Caco-2 (cell line): Measurements from ENCODE around the gene ASAP2. TPM values are rescaled to one million over a fixed set of nuclear protein-coding genes. Genes with fewer than 3 reads are reported as not detected.

Experiments
- BruUV-seq: library from RNA; stranded (reverse); fragments of 400-500 nt; replicated peaks from 2 replicates; lab custom pipeline; 2021; lab: Mats Ljungman, UMichigan
- CTCF ChIA-PET: fragments of 300-600 bp; sonication (Branson Sonifier 250); formaldehyde crosslinking; loops from one replicate; lab custom pipeline; 2022; ENCODE audit warnings: antibody characterized with exemption; lab: Charles Lee
- POLR2A ChIA-PET: fragments of 300-600 bp; sonication (Branson Sonifier 250); formaldehyde crosslinking; loops from one replicate; lab custom pipeline; 2022; ENCODE audit warnings: antibody characterized with exemption; lab: Charles Lee
- DNase-seq, 2 experiments: peaks; one replicate each; pipeline versions ENCODE4 v3.0.0 to v3.0.0-alpha.2; 2020 to 2022
- H3K27me3 ChIP-seq: replicated peaks from 2 replicates; pipeline ENCODE4 v1.6.0; 2011; ENCODE audit warnings: low read length; ENCODE audit not compliant: control insufficient read depth, insufficient read depth
- H3K36me3 ChIP-seq: 2 replicates; pipeline ENCODE4 v1.5.1; 2011; ENCODE audit warnings: low read length; ENCODE audit not compliant: control insufficient read depth, insufficient read depth
- H3K4me1 ChIP-seq: fragments of 250-450 bp; sonication (Bioruptor Pico); 2 replicates; pipeline ENCODE4 v1.5.1; 2020; ENCODE audit warnings: mild to moderate bottlenecking
- H3K4me3 ChIP-seq: 2 replicates; pipeline ENCODE4 v1.5.1; 2011; ENCODE audit warnings: low read depth, mild to moderate bottlenecking, control low read depth, low read length
- H3K9me3 ChIP-seq: fragments of 250-450 bp; sonication (Bioruptor Pico); 2 replicates; pipeline ENCODE4 v1.5.1; 2020; ENCODE audit warnings: mild to moderate bottlenecking, moderate library complexity
- H3K27ac Mint-ChIP-seq: one replicate; pipeline ENCODE4 v1.8.0; 2022; ENCODE audit warnings: mixed read lengths; ENCODE audit not compliant: unreplicated experiment
- H3K27me3 Mint-ChIP-seq: one replicate; pipeline ENCODE4 v1.8.0; 2022; ENCODE audit warnings: mixed read lengths; ENCODE audit not compliant: insufficient read depth, unreplicated experiment
- H3K36me3 Mint-ChIP-seq: one replicate; pipeline ENCODE4 v1.8.0; 2022; ENCODE audit warnings: mild to moderate bottlenecking, mixed read lengths; ENCODE audit not compliant: insufficient read depth, unreplicated experiment
- H3K4me1 Mint-ChIP-seq: one replicate; pipeline ENCODE4 v1.8.0; 2022; ENCODE audit warnings: low read depth, mixed read lengths; ENCODE audit not compliant: unreplicated experiment
- H3K4me3 Mint-ChIP-seq: one replicate; pipeline ENCODE4 v1.8.0; 2022; ENCODE audit warnings: mild to moderate bottlenecking, moderate library complexity, mixed read lengths; ENCODE audit not compliant: unreplicated experiment
- H3K9me3 Mint-ChIP-seq: one replicate; pipeline ENCODE4 v1.8.0; 2022; ENCODE audit warnings: mixed read lengths; ENCODE audit not compliant: unreplicated experiment
- CTCF ChIP-seq, 2 experiments: fragments of 200-600 bp in 1 of 2; IDR thresholded peaks; 1 replicate in 1 of 2; 2 replicates in 1 of 2; pipeline versions ENCODE4 v1.5.1 to v1.8.0; 2011 to 2022; ENCODE audit warnings: antibody characterized with exemption in 1 of 2, control low read depth in 1 of 2, inconsistent platforms in 1 of 2, low read depth in 1 of 2, low read length in 1 of 2, mild to moderate bottlenecking in 1 of 2, moderate library complexity in 1 of 2; ENCODE audit not compliant: insufficient read depth in 1 of 2, severe bottlenecking in 1 of 2, unreplicated experiment in 1 of 2
- intact Hi-C: fragments of 100-400 bp; cut with micrococcal nuclease; formaldehyde crosslinking; loops from one replicate; pipeline ENCODE4 v1.10.0; 2022; ENCODE audit not compliant: unreplicated experiment
- total RNA-seq: library from RNA; stranded (reverse); gene quantifications from 2 replicates; pipeline ENCODE4 v1.2.3, GENCODE V29; 2022

The ASAP2 gene
- total RNA-seq, 1 experiment from 2014 or later: 25.6 TPM

GRCh38 chr2:9343524-9343923 is 136.9 kb downstream of the ASAP2 start:
- H3K36me3 ChIP-seq: no peaks in the 10 kb centered on the region
- BruUV-seq: no TSS peak
- ChIA-PET POLR2A (no interaction called here), CTCF (no interaction called here)
- H3K9me3 Mint-ChIP-seq: no peaks in the 10 kb centered on the region
- H3K4me1 ChIP-seq: peaks cover 5% of the 10 kb centered on the region; the same call in 1 of the 2 replicates
- H3K27me3 ChIP-seq: no peaks in the 10 kb centered on the region
- H3K4me1 Mint-ChIP-seq: no peaks in the 10 kb centered on the region
- intact Hi-C loops: no loop called here
- no peak for TF ChIP-seq CTCF (IDR thresholded peaks at IDR 0.05; ENCODE audit: insufficient read depth in 1 of 2, low read depth in 1 of 2, low read length in 1 of 2, severe bottlenecking in 1 of 2, unreplicated experiment in 1 of 2)
- no peak overlapping the region for H3K4me3 ChIP-seq
- no peak for DNase-seq
- no peak overlapping the region for H3K27ac Mint-ChIP-seq
- no peak overlapping the region for H3K4me3 Mint-ChIP-seq
- peaks cover 6% of the 10 kb centered on the region for H3K36me3 Mint-ChIP-seq
- no peaks in the 10 kb centered on the region for H3K9me3 ChIP-seq
- no peaks in the 10 kb centered on the region for H3K27me3 Mint-ChIP-seq

DNA sequence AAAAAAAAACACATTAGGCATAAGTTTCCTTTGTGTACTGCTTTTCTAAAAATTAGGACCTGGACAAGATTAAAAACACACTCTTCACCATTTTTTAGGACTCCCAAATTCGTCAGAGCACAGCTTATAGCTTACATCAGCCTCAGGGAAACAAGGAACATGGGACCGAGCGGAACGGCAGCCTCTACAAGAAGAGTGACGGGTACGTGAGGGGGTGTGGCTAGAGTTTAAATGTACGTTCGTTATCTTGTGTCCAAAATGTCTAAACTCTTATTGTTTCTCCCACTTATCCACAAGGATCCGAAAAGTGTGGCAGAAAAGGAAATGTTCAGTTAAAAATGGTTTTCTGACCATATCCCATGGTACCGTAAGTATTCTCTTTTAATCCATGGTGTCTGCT is 137.8 kb downstream of the ASAP2 start:
- Histone ChIP-seq H3K27me3 (no peaks in the 10 kb centered on the region), H3K9me3 (no peaks in the 10 kb centered on the region), H3K4me1 (peaks cover 5% of the 10 kb centered on the region; the same call in 1 of the 2 replicates), H3K36me3 (no peaks in the 10 kb centered on the region), H3K4me3 (no peak overlapping the region)
- CTCF ChIA-PET: no interaction called here
- Mint-ChIP-seq H3K9me3 (no peaks in the 10 kb centered on the region), H3K27me3 (no peaks in the 10 kb centered on the region), H3K36me3 (peaks cover 5% of the 10 kb centered on the region), H3K4me3 (no peak overlapping the region), H3K4me1 (no peaks in the 10 kb centered on the region), H3K27ac (no peak overlapping the region)
- DNase-seq: no peak
- intact Hi-C loops: no loop called here
- TF ChIP-seq CTCF (IDR thresholded peaks at IDR 0.05; ENCODE audit: insufficient read depth in 1 of 2, low read depth in 1 of 2, low read length in 1 of 2, severe bottlenecking in 1 of 2, unreplicated experiment in 1 of 2): no peak
- POLR2A ChIA-PET: no interaction called here
- no TSS peak for BruUV-seq

GRCh38 chr2:9345343-9345742 is 138.7 kb downstream of the ASAP2 start:
- Mint-ChIP-seq H3K9me3 (no peaks in the 10 kb centered on the region), H3K4me3 (no peak overlapping the region), H3K27ac (no peak overlapping the region), H3K4me1 (no peaks in the 10 kb centered on the region), H3K27me3 (no peaks in the 10 kb centered on the region), H3K36me3 (peaks cover 13% of the 10 kb centered on the region)
- Histone ChIP-seq H3K27me3 (no peaks in the 10 kb centered on the region), H3K9me3 (no peaks in the 10 kb centered on the region), H3K36me3 (no peaks in the 10 kb centered on the region), H3K4me3 (no peak overlapping the region), H3K4me1 (peaks cover 5% of the 10 kb centered on the region; the same call in 1 of the 2 replicates)
- DNase-seq: no peak
- CTCF ChIA-PET: no interaction called here
- BruUV-seq: no TSS peak
- TF ChIP-seq CTCF (IDR thresholded peaks at IDR 0.05; ENCODE audit: insufficient read depth in 1 of 2, low read depth in 1 of 2, low read length in 1 of 2, severe bottlenecking in 1 of 2, unreplicated experiment in 1 of 2): no peak
- POLR2A ChIA-PET: no interaction called here
- intact Hi-C loops: no loop called here
